GM18520 (cell line): ENCODE results near the gene CFL2.

Experiments
- ATAC-seq: cut with Tn5 transposase; IDR thresholded peaks from one replicate; pipeline ENCODE4 v1.9.1; 2021; ENCODE audit not compliant: unreplicated experiment

The CFL2 gene

GRCh38 chr14:34676516-34677211, 37.7 kb downstream of the CFL2 start:
- no peak for ATAC-seq

- no peak for ATAC-seq
Observed at GRCh38 chr14:34673702-34674101, 40.7 kb downstream of the CFL2 start.

- ATAC-seq: no peak
Observed at GRCh38 chr14:34671716-34672115, 42.7 kb downstream of the CFL2 start.

GRCh38 chr14:34668111-34668510, 46.3 kb downstream of the CFL2 start:
- no peak for ATAC-seq

- ATAC-seq: no peak
Observed at GRCh38 chr14:34667007-34667406, 47.4 kb downstream of the CFL2 start.

GRCh38 chr14:34665785-34666435, 48.5 kb downstream of the CFL2 start:
- ATAC-seq: no peak

GRCh38 chr14:34662561-34663088, 51.8 kb downstream of the CFL2 start:
- ATAC-seq: no peak

- ATAC-seq: no peak
Observed at GRCh38 chr14:34660796-34661195, 53.6 kb downstream of the CFL2 start.
